Lower leg skin (tissue), 4 donors: ENCODE data around the gene KDM1A. TPM values are rescaled to one million over a fixed set of nuclear protein-coding genes. Genes with fewer than 3 reads are reported as not detected.

ENCODE experiments used
- DNase-seq, 2 donors: peaks; one replicate each; pipeline ENCODE4 v3.0.0-alpha.2; 2019; ENCODE audit warnings: low spot score in 2 of 2
- H3K4me3 ChIP-seq: fragments of 200-600 bp; sonication (generic); 2 replicates; pipeline ENCODE4 v1.5.1; 2017; ENCODE audit warnings: mild to moderate bottlenecking, low read depth; ENCODE audit not compliant: poor library complexity, severe bottlenecking
- CTCF ChIP-seq, 3 donors: fragments of 450-650 bp; IDR thresholded peaks; one replicate each; pipeline ENCODE4 v1.5.1; 2016; ENCODE audit warnings: antibody characterized with exemption in 3 of 3, mild to moderate bottlenecking in 3 of 3, moderate library complexity in 2 of 3
- POLR2A ChIP-seq, 2 donors: fragments of 450-650 bp; IDR thresholded peaks; one replicate each; pipeline ENCODE4 v1.6.1; 2016 to 2017; ENCODE audit warnings: antibody characterized with exemption in 2 of 2, mild to moderate bottlenecking in 1 of 2, moderate library complexity in 1 of 2
- WGBS, 2 donors: methylation state at CpG; one replicate each; pipeline ENCODE4 v1.1.5; 2018; 5-methylcytosine and 5-hydroxymethylcytosine counted together
- intact Hi-C: fragments of 100-400 bp; cut with DNase I; formaldehyde crosslinking; loops from one replicate; pipeline ENCODE4 v1.15.0; 2023; ENCODE audit warnings: low total_unique reads
- total RNA-seq, 4 donors: library from RNA; depleted of rRNA; stranded (reverse); fragments of >200 nt; gene quantifications; one replicate each; pipeline ENCODE4 v1.1.0, GENCODE V29; 2016

KDM1A gene
- total RNA-seq, 4 donors from 2014 or later: 41.5 to 52.0 (median 46.6) TPM

- 61 to 62% methylated on average over 8 of the region's 8 CpGs for WGBS, 2 donors
- H3K4me3 ChIP-seq: no peak overlapping the region
- no peak for DNase-seq
- no peak for TF ChIP-seq CTCF (IDR thresholded peaks at IDR 0.05)
- TF ChIP-seq POLR2A (IDR thresholded peaks at IDR 0.05): no peak
- intact Hi-C loops: no loop called here
These were observed 99.9 kb downstream of the KDM1A start for GRCh38 chr1:23118957-23119792.

- TF ChIP-seq CTCF (IDR thresholded peaks at IDR 0.05) (no peak), POLR2A (IDR thresholded peaks at IDR 0.05) (no peak)
- DNase-seq: no peak
- H3K4me3 ChIP-seq: no peak overlapping the region
- 91% methylated on average over 3 of the region's 3 CpGs for WGBS, 2 donors
- intact Hi-C loops: no loop called here
These were observed 101.1 kb downstream of the KDM1A start for GRCh38 chr1:23120383-23120782.

- TF ChIP-seq CTCF (IDR thresholded peaks at IDR 0.05) (no peak), POLR2A (IDR thresholded peaks at IDR 0.05) (no peak)
- WGBS, 2 donors: 6 to 8% methylated on average over 4 of the region's 4 CpGs
- intact Hi-C loops: no loop called here
- no peak overlapping the region for H3K4me3 ChIP-seq
- no peak for DNase-seq
These were observed 102.9 kb downstream of the KDM1A start for GRCh38 chr1:23122023-23122748.

- no peak for DNase-seq
- no peak overlapping the region for H3K4me3 ChIP-seq
- no peak for TF ChIP-seq CTCF (IDR thresholded peaks at IDR 0.05)
- TF ChIP-seq POLR2A (IDR thresholded peaks at IDR 0.05): no peak
- intact Hi-C loops: no loop called here
- WGBS, 2 donors: 30 to 37% methylated on average over 4 of the region's 4 CpGs
These were observed 103.5 kb downstream of the KDM1A start for GRCh38 chr1:23122796-23123195.

- intact Hi-C loops: no loop called here
- no peak overlapping the region for H3K4me3 ChIP-seq
- TF ChIP-seq POLR2A (IDR thresholded peaks at IDR 0.05): no peak
- no peak for TF ChIP-seq CTCF (IDR thresholded peaks at IDR 0.05)
- no peak for DNase-seq
These were observed 104.3 kb downstream of the KDM1A start for GRCh38 chr1:23123528-23123927.
